ENCODE measurements around the gene AGK. TPM values are rescaled to one million over a fixed set of nuclear protein-coding genes. Genes with fewer than 3 reads are reported as not detected.

AGK gene
- total RNA-seq, 1 experiment from 2014 or later, result 32.2 TPM

DNA sequence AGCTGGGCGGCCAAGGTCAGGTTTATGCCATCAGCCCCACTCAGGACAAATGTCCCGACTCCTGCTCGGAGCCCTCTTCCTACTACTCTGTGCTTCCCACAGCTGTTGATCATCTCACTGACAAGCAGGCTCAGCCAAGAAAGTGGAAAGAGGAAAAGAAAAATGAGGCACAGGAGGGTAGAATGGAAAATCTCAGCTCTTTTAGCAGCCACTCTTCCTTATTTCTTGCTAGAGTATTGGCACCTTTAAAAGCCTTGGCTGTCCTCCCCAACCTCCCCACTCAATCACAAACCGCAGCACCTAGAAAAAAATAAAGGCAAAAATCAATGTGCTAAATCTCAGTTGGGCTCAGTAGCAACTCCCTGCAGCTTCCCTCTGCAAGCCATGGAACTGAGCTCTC is 35.3 kb upstream of the AGK start:
- peaks cover 14% of the 10 kb centered on the region for H3K4me1 Mint-ChIP-seq
- DNase-seq (ENCODE audit: low spot score) (no peak), ATAC-seq (no peak)
- H3K4me3 Mint-ChIP-seq, result no peak overlapping the region
- POLR2A ChIA-PET, result interaction anchor here (1.2 kb wide), 1 partner anchor 34 kb away, joined by 3 read pairs; no protein-coding TSS in a partner anchor
- H3K27ac Mint-ChIP-seq, result no peak overlapping the region
- H3K9me3 Mint-ChIP-seq, result peaks cover 44% of the 10 kb centered on the region
- peaks cover 61% of the 10 kb centered on the region for H3K36me3 Mint-ChIP-seq
- TF ChIP-seq GRHL2 (CRISPR knock-in tag; IDR thresholded peaks at IDR 0.05; ENCODE audit: insufficient replicate concordance, severe bottlenecking) (no peak), ATF1 (CRISPR knock-in tag; IDR thresholded peaks at IDR 0.05) (no peak), ZNF423 (CRISPR knock-in tag; IDR thresholded peaks at IDR 0.05) (no peak), RORB (CRISPR knock-in tag; IDR thresholded peaks at IDR 0.05) (no peak), ZSCAN18 (CRISPR knock-in tag; IDR thresholded peaks at IDR 0.05) (no peak), ZNF219 (CRISPR knock-in tag; IDR thresholded peaks at IDR 0.05; ENCODE audit: borderline replicate concordance) (no peak), CBFB (CRISPR knock-in tag; IDR thresholded peaks at IDR 0.05; ENCODE audit: low read depth) (no peak), ZNF138 (CRISPR knock-in tag; conservative IDR thresholded peaks at IDR 0.05) (no peak), ZNF671 (CRISPR knock-in tag; IDR thresholded peaks at IDR 0.05) (no peak), FOXK1 (CRISPR knock-in tag; IDR thresholded peaks at IDR 0.05) (no peak), NR2C2 (CRISPR knock-in tag; IDR thresholded peaks at IDR 0.05) (no peak), MXD4 (CRISPR knock-in tag; IDR thresholded peaks at IDR 0.05; ENCODE audit: borderline replicate concordance) (no peak), ZNF121 (CRISPR knock-in tag; IDR thresholded peaks at IDR 0.05) (no peak), E2F1 (CRISPR knock-in tag; IDR thresholded peaks at IDR 0.05) (no peak)
- TF ChIP-seq, protein P1, sequence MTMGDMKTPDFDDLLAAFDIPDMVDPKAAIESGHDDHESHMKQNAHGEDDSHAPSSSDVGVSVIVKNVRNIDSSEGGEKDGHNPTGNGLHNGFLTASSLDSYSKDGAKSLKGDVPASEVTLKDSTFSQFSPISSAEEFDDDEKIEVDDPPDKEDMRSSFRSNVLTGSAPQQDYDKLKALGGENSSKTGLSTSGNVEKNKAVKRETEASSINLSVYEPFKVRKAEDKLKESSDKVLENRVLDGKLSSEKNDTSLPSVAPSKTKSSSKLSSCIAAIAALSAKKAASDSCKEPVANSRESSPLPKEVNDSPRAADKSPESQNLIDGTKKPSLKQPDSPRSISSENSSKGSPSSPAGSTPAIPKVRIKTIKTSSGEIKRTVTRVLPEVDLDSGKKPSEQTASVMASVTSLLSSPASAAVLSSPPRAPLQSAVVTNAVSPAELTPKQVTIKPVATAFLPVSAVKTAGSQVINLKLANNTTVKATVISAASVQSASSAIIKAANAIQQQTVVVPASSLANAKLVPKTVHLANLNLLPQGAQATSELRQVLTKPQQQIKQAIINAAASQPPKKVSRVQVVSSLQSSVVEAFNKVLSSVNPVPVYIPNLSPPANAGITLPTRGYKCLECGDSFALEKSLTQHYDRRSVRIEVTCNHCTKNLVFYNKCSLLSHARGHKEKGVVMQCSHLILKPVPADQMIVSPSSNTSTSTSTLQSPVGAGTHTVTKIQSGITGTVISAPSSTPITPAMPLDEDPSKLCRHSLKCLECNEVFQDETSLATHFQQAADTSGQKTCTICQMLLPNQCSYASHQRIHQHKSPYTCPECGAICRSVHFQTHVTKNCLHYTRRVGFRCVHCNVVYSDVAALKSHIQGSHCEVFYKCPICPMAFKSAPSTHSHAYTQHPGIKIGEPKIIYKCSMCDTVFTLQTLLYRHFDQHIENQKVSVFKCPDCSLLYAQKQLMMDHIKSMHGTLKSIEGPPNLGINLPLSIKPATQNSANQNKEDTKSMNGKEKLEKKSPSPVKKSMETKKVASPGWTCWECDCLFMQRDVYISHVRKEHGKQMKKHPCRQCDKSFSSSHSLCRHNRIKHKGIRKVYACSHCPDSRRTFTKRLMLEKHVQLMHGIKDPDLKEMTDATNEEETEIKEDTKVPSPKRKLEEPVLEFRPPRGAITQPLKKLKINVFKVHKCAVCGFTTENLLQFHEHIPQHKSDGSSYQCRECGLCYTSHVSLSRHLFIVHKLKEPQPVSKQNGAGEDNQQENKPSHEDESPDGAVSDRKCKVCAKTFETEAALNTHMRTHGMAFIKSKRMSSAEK (CRISPR knock-in tag; IDR thresholded peaks at IDR 0.05; ENCODE audit: borderline replicate concordance), result no peak
- TF ChIP-seq, protein P2, sequence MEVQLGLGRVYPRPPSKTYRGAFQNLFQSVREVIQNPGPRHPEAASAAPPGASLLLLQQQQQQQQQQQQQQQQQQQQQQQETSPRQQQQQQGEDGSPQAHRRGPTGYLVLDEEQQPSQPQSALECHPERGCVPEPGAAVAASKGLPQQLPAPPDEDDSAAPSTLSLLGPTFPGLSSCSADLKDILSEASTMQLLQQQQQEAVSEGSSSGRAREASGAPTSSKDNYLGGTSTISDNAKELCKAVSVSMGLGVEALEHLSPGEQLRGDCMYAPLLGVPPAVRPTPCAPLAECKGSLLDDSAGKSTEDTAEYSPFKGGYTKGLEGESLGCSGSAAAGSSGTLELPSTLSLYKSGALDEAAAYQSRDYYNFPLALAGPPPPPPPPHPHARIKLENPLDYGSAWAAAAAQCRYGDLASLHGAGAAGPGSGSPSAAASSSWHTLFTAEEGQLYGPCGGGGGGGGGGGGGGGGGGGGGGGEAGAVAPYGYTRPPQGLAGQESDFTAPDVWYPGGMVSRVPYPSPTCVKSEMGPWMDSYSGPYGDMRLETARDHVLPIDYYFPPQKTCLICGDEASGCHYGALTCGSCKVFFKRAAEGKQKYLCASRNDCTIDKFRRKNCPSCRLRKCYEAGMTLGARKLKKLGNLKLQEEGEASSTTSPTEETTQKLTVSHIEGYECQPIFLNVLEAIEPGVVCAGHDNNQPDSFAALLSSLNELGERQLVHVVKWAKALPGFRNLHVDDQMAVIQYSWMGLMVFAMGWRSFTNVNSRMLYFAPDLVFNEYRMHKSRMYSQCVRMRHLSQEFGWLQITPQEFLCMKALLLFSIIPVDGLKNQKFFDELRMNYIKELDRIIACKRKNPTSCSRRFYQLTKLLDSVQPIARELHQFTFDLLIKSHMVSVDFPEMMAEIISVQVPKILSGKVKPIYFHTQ (CRISPR knock-in tag; IDR thresholded peaks at IDR 0.05), result no peak
- TF ChIP-seq, protein P3, sequence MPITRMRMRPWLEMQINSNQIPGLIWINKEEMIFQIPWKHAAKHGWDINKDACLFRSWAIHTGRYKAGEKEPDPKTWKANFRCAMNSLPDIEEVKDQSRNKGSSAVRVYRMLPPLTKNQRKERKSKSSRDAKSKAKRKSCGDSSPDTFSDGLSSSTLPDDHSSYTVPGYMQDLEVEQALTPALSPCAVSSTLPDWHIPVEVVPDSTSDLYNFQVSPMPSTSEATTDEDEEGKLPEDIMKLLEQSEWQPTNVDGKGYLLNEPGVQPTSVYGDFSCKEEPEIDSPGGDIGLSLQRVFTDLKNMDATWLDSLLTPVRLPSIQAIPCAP (CRISPR knock-in tag; IDR thresholded peaks at IDR 0.05), result no peak
- TF ChIP-seq, protein P4, sequence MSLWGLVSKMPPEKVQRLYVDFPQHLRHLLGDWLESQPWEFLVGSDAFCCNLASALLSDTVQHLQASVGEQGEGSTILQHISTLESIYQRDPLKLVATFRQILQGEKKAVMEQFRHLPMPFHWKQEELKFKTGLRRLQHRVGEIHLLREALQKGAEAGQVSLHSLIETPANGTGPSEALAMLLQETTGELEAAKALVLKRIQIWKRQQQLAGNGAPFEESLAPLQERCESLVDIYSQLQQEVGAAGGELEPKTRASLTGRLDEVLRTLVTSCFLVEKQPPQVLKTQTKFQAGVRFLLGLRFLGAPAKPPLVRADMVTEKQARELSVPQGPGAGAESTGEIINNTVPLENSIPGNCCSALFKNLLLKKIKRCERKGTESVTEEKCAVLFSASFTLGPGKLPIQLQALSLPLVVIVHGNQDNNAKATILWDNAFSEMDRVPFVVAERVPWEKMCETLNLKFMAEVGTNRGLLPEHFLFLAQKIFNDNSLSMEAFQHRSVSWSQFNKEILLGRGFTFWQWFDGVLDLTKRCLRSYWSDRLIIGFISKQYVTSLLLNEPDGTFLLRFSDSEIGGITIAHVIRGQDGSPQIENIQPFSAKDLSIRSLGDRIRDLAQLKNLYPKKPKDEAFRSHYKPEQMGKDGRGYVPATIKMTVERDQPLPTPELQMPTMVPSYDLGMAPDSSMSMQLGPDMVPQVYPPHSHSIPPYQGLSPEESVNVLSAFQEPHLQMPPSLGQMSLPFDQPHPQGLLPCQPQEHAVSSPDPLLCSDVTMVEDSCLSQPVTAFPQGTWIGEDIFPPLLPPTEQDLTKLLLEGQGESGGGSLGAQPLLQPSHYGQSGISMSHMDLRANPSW (CRISPR knock-in tag; conservative IDR thresholded peaks at IDR 0.05; ENCODE audit: low read depth), result no peak
- H3K27me3 Mint-ChIP-seq (ENCODE audit: low read depth), result peaks cover 21% of the 10 kb centered on the region
- CTCF ChIA-PET, result interaction anchor here (0.7 kb wide), 1 partner anchor 264 kb away, joined by 3 read pairs; no protein-coding TSS in a partner anchor
